Motor neuron (in vitro differentiated cells): ENCODE data around the gene TMEM154. TPM values are rescaled to one million over a fixed set of nuclear protein-coding genes. Genes with fewer than 3 reads are reported as not detected.

Source experiments
- ATAC-seq, 8 experiments: fragments of 200-7000 bp; cut with Tn5 transposase; replicated peaks in 6 of 8; 2 replicates each; pipeline ENCODE4 v1.8.0; 2021; ENCODE audit warnings: mild to moderate bottlenecking in 8 of 8, moderate library complexity in 8 of 8
- H3K27ac ChIP-seq, 2 donors: fragments of 250-450 bp; sonication (Bioruptor Pico); 2 replicates each; pipeline ENCODE4 v1.9.0; 2021; ENCODE audit warnings: antibody characterized with exemption in 2 of 2, mild to moderate bottlenecking in 2 of 2, moderate library complexity in 1 of 2
- H3K4me1 ChIP-seq, 2 donors: fragments of 250-450 bp; sonication (Bioruptor Pico); replicated peaks in 1 of 2; 2 replicates each; pipeline ENCODE4 v1.6.1; 2021; ENCODE audit warnings: antibody characterized with exemption in 2 of 2, mild to moderate bottlenecking in 2 of 2, moderate library complexity in 1 of 2
- H3K4me3 ChIP-seq, 5 donors: fragments of 250-450 bp; sonication (Bioruptor Pico); 2 replicates each; pipeline ENCODE4 v1.9.0; 2021; ENCODE audit warnings: antibody characterized with exemption in 5 of 5, mild to moderate bottlenecking in 5 of 5, moderate library complexity in 4 of 5
- WGBS, 10 experiments: fragments of 450-650 bp; shearing (Covaris generic); methylation state at CpG; one replicate each; pipeline ENCODE4 v1.0.0; 2022; 5-methylcytosine and 5-hydroxymethylcytosine counted together
- in situ Hi-C, 9 experiments: fragments of 400-800 bp; cut with MboI; loops; one replicate each; pipeline ENCODE4 v1.15.0; 2021; ENCODE audit warnings: low sequenced_read_pairs in 9 of 9, low pct_unique_long_range_greater_than_20kb in 2 of 9; ENCODE audit not compliant: unreplicated experiment in 9 of 9
- total RNA-seq, 8 experiments: library from RNA; unstranded; fragments of 300-600 nt; gene quantifications; 2 replicates each; pipeline versions ENCODE4 v1.2.3 to v1.2.4, GENCODE V29; 2022

TMEM154 gene
- total RNA-seq, 8 experiments from 2014 or later = 0.04 to 4.3 (median 0.23) TPM

- H3K4me1 ChIP-seq = peaks cover 23 to 26% of the 10 kb centered on the region in 2 donors
- peak overlapping the region; percentile 3 to 14 for H3K27ac ChIP-seq
- ATAC-seq = peak in 5 of 8 experiments; percentile 10 to 32 (median 19)
- in situ Hi-C loops = no loop called here
- WGBS, 10 experiments = 0 to 64% (median 36%) methylated on average over 1 to 8 of the region's 8 CpGs; no CpG with 5 or more reads in 1 of the 10 experiments
- H3K4me3 ChIP-seq = no peak overlapping the region
Observed at GRCh38 chr4:152606753-152607152, 73.0 kb downstream of the TMEM154 start.

- peak overlapping the region; percentile 73 to 88 for H3K27ac ChIP-seq
- H3K4me1 ChIP-seq = peaks cover 23 to 26% of the 10 kb centered on the region in 2 donors
- in situ Hi-C loops = no loop called here
- peak; percentile 66 to 99 (median 98) for ATAC-seq
- H3K4me3 ChIP-seq = no peak overlapping the region
- 0 to 42% (median 15%) methylated on average over 2 to 10 of the region's 10 CpGs; no CpG with 5 or more reads in 1 of the 10 experiments for WGBS, 10 experiments
Observed at GRCh38 chr4:152605641-152606335, 74.0 kb downstream of the TMEM154 start.

- WGBS, 10 experiments = 0 to 80% (median 65%) methylated on average over 1 of the region's 2 CpGs; no CpG with 5 or more reads in 6 of the 10 experiments
- in situ Hi-C loops = no loop called here
- Histone ChIP-seq H3K4me1 (peaks cover 23 to 26% of the 10 kb centered on the region in 2 donors), H3K4me3 (no peak overlapping the region), H3K27ac (peak overlapping the region; percentile 73 to 88)
- ATAC-seq = no peak
Observed at GRCh38 chr4:152605031-152605430, 74.8 kb downstream of the TMEM154 start.

GRCh38 chr4:152601156-152601555, 78.6 kb downstream of the TMEM154 start:
- Histone ChIP-seq H3K4me3 (no peak overlapping the region), H3K27ac (no peak overlapping the region), H3K4me1 (peaks cover 17 to 22% of the 10 kb centered on the region in 2 donors)
- in situ Hi-C loops = no loop called here
- 80 to 100% (median 93%) methylated on average over 2 to 5 of the region's 5 CpGs; no CpG with 5 or more reads in 2 of the 10 experiments for WGBS, 10 experiments
- ATAC-seq = no peak

- ATAC-seq = no peak
- Histone ChIP-seq H3K4me1 (peaks cover 17 to 24% of the 10 kb centered on the region in 2 donors), H3K4me3 (no peak overlapping the region), H3K27ac (no peak overlapping the region)
- 0 to 60% (median 34%) methylated on average over 1 of the region's 1 CpG; no CpG with 5 or more reads in 2 of the 10 experiments for WGBS, 10 experiments
- in situ Hi-C loops = no loop called here
Observed at GRCh38 chr4:152599636-152600035, 80.2 kb downstream of the TMEM154 start.

GRCh38 chr4:152599095-152599494, 80.7 kb downstream of the TMEM154 start:
- in situ Hi-C loops = no loop called here
- WGBS, 10 experiments = 31 to 93% (median 69%) methylated on average over 2 to 6 of the region's 6 CpGs
- Histone ChIP-seq H3K27ac (no peak overlapping the region), H3K4me3 (no peak overlapping the region), H3K4me1 (peaks cover 17 to 24% of the 10 kb centered on the region in 2 donors)
- ATAC-seq = peak in 3 of 8 experiments; percentile 33 to 77 (median 34)

GRCh38 chr4:152598454-152598853, 81.3 kb downstream of the TMEM154 start:
- Histone ChIP-seq H3K4me3 (no peak overlapping the region), H3K4me1 (peaks cover 17 to 24% of the 10 kb centered on the region in 2 donors), H3K27ac (no peak overlapping the region)
- in situ Hi-C loops = no loop called here
- ATAC-seq = no peak
- WGBS, 10 experiments = 43 to 100% (median 71%) methylated on average over 1 to 2 of the region's 2 CpGs; no CpG with 5 or more reads in 1 of the 10 experiments

- H3K27ac ChIP-seq = peak overlapping the region; percentile 44 to 65
- peak overlapping the region in 1 of 5 donors; percentile 12 for H3K4me3 ChIP-seq
- peaks cover 32 to 42% of the 10 kb centered on the region in 2 donors for H3K4me1 ChIP-seq
- WGBS, 10 experiments = 9 to 86% (median 47%) methylated on average over 2 to 10 of the region's 11 CpGs; no CpG with 5 or more reads in 1 of the 10 experiments
- ATAC-seq = peak; percentile 18 to 92 (median 69)
- in situ Hi-C loops = no loop called here
Observed at GRCh38 chr4:152594978-152595925, 84.5 kb downstream of the TMEM154 start.

- peaks cover 37 to 54% of the 10 kb centered on the region in 2 donors for H3K4me1 ChIP-seq
- no peak overlapping the region for H3K27ac ChIP-seq
- H3K4me3 ChIP-seq = no peak overlapping the region
- ATAC-seq = no peak
- in situ Hi-C loops = no loop called here
- WGBS, 10 experiments = 61 to 100% (median 84%) methylated on average over 1 to 2 of the region's 2 CpGs; no CpG with 5 or more reads in 2 of the 10 experiments
Observed at GRCh38 chr4:152594057-152594456, 85.7 kb downstream of the TMEM154 start.

GRCh38 chr4:152591876-152592275, 87.9 kb downstream of the TMEM154 start:
- 80 to 100% (median 88%) methylated on average over 1 to 6 of the region's 6 CpGs; no CpG with 5 or more reads in 2 of the 10 experiments for WGBS, 10 experiments
- H3K4me1 ChIP-seq = peaks cover 44 to 65% of the 10 kb centered on the region in 2 donors
- in situ Hi-C loops = no loop called here
- H3K4me3 ChIP-seq = no peak overlapping the region
- no peak overlapping the region for H3K27ac ChIP-seq
- no peak for ATAC-seq

- 0 to 83% (median 26%) methylated on average over 1 to 8 of the region's 13 CpGs; no CpG with 5 or more reads in 4 of the 10 experiments for WGBS, 10 experiments
- Histone ChIP-seq H3K4me1 (peaks cover 43 to 60% of the 10 kb centered on the region in 2 donors), H3K27ac (peak overlapping the region in 1 of 2 donors; percentile 2), H3K4me3 (no peak overlapping the region)
- ATAC-seq = peak; percentile 15 to 84 (median 79)
- in situ Hi-C loops = no loop called here
Observed at GRCh38 chr4:152591396-152591795, 88.4 kb downstream of the TMEM154 start.

GRCh38 chr4:152590179-152591031, 89.4 kb downstream of the TMEM154 start:
- WGBS, 10 experiments = 29 to 81% (median 44%) methylated on average over 1 to 4 of the region's 4 CpGs; no CpG with 5 or more reads in 2 of the 10 experiments
- peaks cover 36 to 50% of the 10 kb centered on the region in 2 donors for H3K4me1 ChIP-seq
- no peak overlapping the region for H3K27ac ChIP-seq
- H3K4me3 ChIP-seq = no peak overlapping the region
- peak; percentile 86 to 97 (median 90) for ATAC-seq
- in situ Hi-C loops = no loop called here
